AG04450 (cell line): Measurements from ENCODE around the gene CEP85. TPM values are rescaled to one million over a fixed set of nuclear protein-coding genes. Genes with fewer than 3 reads are reported as not detected.

ENCODE experiments used
- CTCF ChIA-PET: fragments of 300-600, 350-600 bp; formaldehyde crosslinking; extraction: SDS; loops from one replicate; lab custom pipeline; 2022; ENCODE audit warnings: antibody characterized with exemption, inconsistent platforms; lab: Charles Lee
- POLR2A ChIA-PET: fragments of 350-600 bp; formaldehyde crosslinking; extraction: SDS; loops from one replicate; lab custom pipeline; 2021; ENCODE audit warnings: antibody characterized with exemption, inconsistent platforms; lab: Yijun Ruan, JAX
- DNase-seq: peaks from one replicate; pipeline ENCODE4 v3.0.0-alpha.2; 2011; ENCODE audit warnings: low read depth, low spot score
- H3K27ac ChIP-seq: one replicate; pipeline ENCODE4 v1.5.1; 2012; ENCODE audit warnings: low read depth, low read length, control low read depth
- H3K27me3 ChIP-seq: one replicate; pipeline ENCODE4 v1.6.0; 2012; ENCODE audit warnings: low read length; ENCODE audit not compliant: control insufficient read depth, insufficient read depth
- H3K4me3 ChIP-seq: 2 replicates; pipeline ENCODE4 v1.5.1; 2011; ENCODE audit warnings: mild to moderate bottlenecking, low read depth, low read length, control low read depth
- H3K9me3 ChIP-seq: 2 replicates; pipeline ENCODE4 v1.5.1; 2012; ENCODE audit warnings: low read length; ENCODE audit not compliant: control insufficient read depth, insufficient read depth
- polyA minus RNA-seq: library from RNA; depleted of rRNA, polyadenylated mRNA; stranded (reverse); fragments of >200 nt; gene quantifications from 2 replicates; pipeline ENCODE4 v1.2.3, GENCODE V29; 2011; rRNA and poly(A)+ RNA removed
- polyA plus RNA-seq: library from polyadenylated mRNA; depleted of rRNA; stranded (reverse); fragments of >200 nt; gene quantifications from 2 replicates; pipeline ENCODE4 v1.2.3, GENCODE V29; 2011; rRNA removed
- TF ChIP-seq, protein P1 (sequence below): IDR thresholded peaks from 2 replicates; pipeline ENCODE4 v1.5.1; 2011; ENCODE audit warnings: low read depth, low read length, control low read depth, inconsistent platforms

CEP85 gene
- polyA plus RNA-seq (5.7 and 5.8 TPM in 2 replicates), polyA minus RNA-seq (7.5 and 8.2 TPM in 2 replicates)

- DNase-seq = peak; percentile 93
- TF ChIP-seq, protein P1, sequence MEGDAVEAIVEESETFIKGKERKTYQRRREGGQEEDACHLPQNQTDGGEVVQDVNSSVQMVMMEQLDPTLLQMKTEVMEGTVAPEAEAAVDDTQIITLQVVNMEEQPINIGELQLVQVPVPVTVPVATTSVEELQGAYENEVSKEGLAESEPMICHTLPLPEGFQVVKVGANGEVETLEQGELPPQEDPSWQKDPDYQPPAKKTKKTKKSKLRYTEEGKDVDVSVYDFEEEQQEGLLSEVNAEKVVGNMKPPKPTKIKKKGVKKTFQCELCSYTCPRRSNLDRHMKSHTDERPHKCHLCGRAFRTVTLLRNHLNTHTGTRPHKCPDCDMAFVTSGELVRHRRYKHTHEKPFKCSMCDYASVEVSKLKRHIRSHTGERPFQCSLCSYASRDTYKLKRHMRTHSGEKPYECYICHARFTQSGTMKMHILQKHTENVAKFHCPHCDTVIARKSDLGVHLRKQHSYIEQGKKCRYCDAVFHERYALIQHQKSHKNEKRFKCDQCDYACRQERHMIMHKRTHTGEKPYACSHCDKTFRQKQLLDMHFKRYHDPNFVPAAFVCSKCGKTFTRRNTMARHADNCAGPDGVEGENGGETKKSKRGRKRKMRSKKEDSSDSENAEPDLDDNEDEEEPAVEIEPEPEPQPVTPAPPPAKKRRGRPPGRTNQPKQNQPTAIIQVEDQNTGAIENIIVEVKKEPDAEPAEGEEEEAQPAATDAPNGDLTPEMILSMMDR = peak; percentile 85
- Histone ChIP-seq H3K27me3 (no peaks in the 10 kb centered on the region), H3K4me3 (peak within 1 kb of the TSS; percentile 99), H3K27ac (peak within 1 kb of the TSS; percentile 82), H3K9me3 (no peaks in the 10 kb centered on the region; the same call in 1 of the 2 replicates)
- ChIA-PET POLR2A (interaction anchor here (0.5 to 1.0 kb wide), 9 partner anchors 45 to 328 kb away, joined by 3 to 10 read pairs (median 3); partner anchors contain the start of genes HMGN2, SH3BGRL3 and ZNF593), CTCF (interaction anchor here (0.6 to 3.5 kb wide), 45 partner anchors 8 to 1551 kb away, joined by 3 to 29 read pairs (median 4); partner anchors contain the start of genes C1orf232, LIN28A, SH3BGRL3 and ZNF593)
These were observed at the start of gene CEP85 for GRCh38 chr1:26233903-26234643. TSS of gene CEP85 (plus strand) at chr1:26234200. CDS start at chr1:26239784, 5,584 bp downstream.

DNA sequence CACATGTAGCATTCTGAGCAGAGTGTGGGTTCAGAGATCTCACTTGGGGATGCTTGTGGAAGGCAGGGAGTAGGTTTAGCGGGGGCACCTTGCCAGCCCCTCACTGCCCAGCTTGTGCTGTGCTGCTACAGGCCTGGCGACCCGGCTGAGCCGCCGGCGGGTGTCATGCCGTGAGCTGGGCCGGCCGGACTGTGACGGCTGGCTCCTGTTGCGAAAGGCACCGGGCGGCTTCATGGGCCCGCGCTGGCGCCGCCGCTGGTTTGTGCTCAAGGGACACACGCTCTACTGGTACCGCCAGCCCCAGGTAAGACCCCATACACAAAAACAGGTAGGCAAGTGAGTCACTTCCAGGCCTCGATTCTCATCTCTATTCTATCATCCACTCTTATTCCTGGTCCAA, 49.1 kb upstream of the CEP85 start:
- no peak overlapping the region for H3K27ac ChIP-seq
- ChIA-PET POLR2A (no interaction called here), CTCF (no interaction called here)
- no peaks in the 10 kb centered on the region for H3K9me3 ChIP-seq
- H3K4me3 ChIP-seq = no peak overlapping the region
- no peak for DNase-seq
- H3K27me3 ChIP-seq = peaks cover 5% of the 10 kb centered on the region
- TF ChIP-seq, protein P1 = no peak

- Histone ChIP-seq H3K27me3 (peaks cover 6% of the 10 kb centered on the region), H3K27ac (no peak overlapping the region), H3K9me3 (no peaks in the 10 kb centered on the region), H3K4me3 (no peak overlapping the region)
- ChIA-PET CTCF (no interaction called here), POLR2A (interaction anchor here (0.6 kb wide), 1 partner anchor 11 kb away, joined by 3 read pairs; no protein-coding TSS in a partner anchor)
- TF ChIP-seq, protein P1 = no peak
- DNase-seq = no peak
These were observed 46.1 kb upstream of the CEP85 start for GRCh38 chr1:26187882-26188281.

- H3K27me3 ChIP-seq = peaks cover 11% of the 10 kb centered on the region
- CTCF ChIA-PET = no interaction called here
These were observed 45.5 kb upstream of the CEP85 start for GRCh38 chr1:26188477-26188876.

More at GRCh38 chr1:26188477-26188876, 45.5 kb upstream of the CEP85 start:
- POLR2A ChIA-PET = no interaction called here
- Histone ChIP-seq H3K4me3 (no peak overlapping the region), H3K9me3 (no peaks in the 10 kb centered on the region), H3K27ac (no peak overlapping the region)
- TF ChIP-seq, protein P1 = no peak
- DNase-seq = no peak
